HG03378 (cell line): Measurements from ENCODE around the gene FIBCD1.

Experiments
- ATAC-seq: cut with Tn5 transposase; IDR thresholded peaks from one replicate; pipeline ENCODE4 v1.9.1; 2021; ENCODE audit warnings: mild to moderate bottlenecking, moderate library complexity; ENCODE audit not compliant: unreplicated experiment

Gene FIBCD1

GRCh38 chr9:130923611-130924447 is 15.2 kb downstream of the FIBCD1 start:
- ATAC-seq = no peak

GRCh38 chr9:130922893-130923610 is 16.0 kb downstream of the FIBCD1 start:
- ATAC-seq = no peak

- no peak for ATAC-seq
These were observed 16.8 kb downstream of the FIBCD1 start for GRCh38 chr9:130921989-130922892.

GRCh38 chr9:130921300-130921988 is 17.6 kb downstream of the FIBCD1 start:
- no peak for ATAC-seq

GRCh38 chr9:130920762-130921299 is 18.2 kb downstream of the FIBCD1 start:
- no peak for ATAC-seq

- ATAC-seq = no peak
These were observed 18.8 kb downstream of the FIBCD1 start for GRCh38 chr9:130920233-130920632.

DNA sequence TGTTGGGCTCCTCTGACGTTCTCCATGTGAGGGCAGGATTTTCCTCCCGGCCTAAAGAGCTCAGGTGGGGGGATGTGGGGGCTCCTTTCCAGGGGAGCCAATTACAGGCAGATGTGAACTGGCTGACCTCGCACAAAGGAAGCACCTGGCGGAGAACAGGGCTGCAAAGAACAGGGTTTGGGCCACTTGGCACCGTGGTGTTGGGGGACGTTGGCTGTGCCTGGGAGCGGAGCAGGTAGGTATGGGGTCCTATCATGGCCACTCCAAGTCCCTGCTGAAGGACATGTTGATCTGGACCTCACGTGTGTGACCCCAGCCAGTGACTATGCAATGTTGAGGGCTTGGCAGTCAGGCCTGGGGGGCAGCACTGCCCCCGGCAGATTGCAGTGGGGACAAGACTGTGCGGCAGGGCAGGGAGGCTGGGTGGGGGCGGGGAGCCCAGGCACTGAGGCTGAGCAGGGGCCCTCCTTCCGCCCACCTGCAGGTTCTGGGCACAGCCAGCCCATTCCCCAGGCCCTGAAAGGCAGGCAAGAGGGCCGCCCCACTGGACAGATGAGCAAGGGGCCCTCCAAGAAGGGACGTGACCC is 19.4 kb downstream of the FIBCD1 start:
- no peak for ATAC-seq

DNA sequence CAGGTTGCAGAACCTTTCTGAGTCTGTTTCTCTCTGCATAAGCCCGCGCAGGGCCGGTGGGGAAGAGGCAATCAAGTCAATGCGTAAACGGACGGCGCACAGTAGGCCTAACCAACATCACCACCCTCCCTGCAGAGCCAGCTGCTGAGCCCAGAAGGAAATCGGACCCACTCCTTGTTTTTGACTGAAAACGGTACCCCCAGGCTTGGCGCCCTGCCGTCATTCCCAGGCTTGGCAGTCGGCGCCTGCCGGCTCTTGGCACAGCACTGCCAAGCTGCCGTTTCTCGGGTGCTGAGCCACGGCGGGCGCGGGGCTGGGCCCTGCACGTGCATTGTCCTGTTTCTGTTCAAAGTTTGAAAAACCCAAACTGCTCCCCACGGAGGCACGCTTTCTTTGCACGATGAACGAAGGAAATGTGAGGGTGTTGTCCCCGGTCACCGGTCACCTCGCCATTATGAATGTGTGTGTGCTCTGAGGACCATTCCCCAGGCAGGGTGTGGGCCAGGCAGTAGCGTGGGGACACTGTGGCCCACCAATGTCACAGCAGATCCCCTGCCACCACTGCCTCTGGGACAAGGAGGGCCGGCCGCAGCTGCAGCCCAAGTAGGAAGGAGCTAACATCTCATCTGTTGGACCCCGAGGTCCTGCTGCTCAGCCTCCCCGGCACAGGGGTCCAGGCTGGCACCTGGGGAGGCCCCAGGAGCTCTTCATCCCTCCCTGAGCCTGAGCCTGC is 20.1 kb downstream of the FIBCD1 start:
- ATAC-seq = no peak

- no peak for ATAC-seq
These were observed 20.8 kb downstream of the FIBCD1 start for GRCh38 chr9:130918101-130918825.

GRCh38 chr9:130917168-130917960 is 21.7 kb downstream of the FIBCD1 start:
- ATAC-seq = no peak

GRCh38 chr9:130915096-130915447 is 24.0 kb downstream of the FIBCD1 start:
- ATAC-seq = no peak

GRCh38 chr9:130914417-130915095 is 24.5 kb downstream of the FIBCD1 start:
- ATAC-seq = no peak

DNA sequence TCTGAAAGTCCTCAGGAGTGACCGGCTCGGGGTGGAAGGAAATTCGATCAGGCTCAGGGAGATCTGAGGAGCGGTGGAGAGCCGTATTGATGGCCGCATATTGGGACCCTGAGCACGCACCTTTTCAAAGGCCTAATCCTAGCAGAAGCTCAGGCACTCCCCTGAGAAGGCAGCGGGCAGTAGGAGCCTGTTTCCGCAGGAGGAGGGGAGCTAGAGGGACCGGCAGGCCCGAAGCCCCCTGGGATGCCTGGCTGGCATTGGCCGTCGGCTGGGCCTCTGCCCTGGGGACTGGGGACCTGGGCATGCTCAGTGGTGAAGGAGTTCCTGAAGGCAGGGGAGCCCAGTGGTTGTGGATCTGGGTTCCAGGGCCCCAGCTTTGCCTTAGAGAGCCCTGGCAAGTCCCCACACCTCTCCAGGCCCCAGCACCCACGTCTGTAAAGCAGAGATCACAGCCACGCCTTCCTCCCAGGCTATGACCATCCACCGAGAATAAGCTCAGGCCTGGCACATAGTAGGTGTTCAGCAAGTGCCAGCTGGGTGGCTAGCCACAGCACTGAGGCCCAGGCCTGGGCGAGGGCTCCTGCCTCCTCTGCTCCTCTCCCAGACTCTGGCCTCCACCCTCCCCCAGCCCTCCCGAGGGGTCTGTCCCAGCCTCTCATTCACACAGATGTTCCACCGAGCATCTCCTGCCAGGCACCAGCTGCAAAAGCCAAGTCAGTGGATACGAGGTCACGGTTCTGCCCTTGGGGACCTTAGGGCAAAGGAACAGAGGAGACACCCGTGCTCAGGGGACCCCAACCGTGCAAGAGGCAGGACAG is 25.2 kb downstream of the FIBCD1 start:
- ATAC-seq = no peak

DNA sequence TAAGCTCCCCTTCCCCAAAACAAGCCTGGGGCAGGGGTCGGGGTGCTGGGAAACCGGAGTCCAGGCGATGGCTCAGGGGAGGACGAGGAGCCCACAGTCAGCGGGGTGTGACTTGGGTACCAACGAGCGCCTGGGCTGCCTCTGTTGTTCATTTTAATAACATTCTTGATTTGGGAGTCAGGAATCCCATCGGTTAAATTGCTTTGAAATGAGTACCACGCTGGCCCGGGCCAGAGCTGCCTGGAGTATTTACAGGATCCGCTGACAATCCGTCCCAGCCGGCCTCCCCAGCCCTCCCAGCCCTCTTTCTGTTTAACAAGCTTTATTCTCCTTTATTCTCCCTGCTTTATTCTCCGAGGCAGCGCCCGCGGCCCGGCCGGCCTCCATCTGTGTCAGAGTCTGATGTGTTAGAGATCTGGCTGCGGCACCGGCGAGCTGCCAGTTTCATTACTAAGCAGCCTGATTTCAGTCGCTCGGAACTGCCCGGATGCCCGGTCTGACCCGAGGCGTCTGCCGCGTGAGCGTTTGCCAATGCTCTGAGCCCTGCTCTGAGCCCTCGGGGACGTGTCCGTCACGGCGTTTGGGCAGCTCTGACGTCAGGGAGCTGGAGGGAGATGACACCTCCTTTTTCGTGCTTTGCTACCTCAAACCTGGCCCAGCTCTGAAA is 26.0 kb downstream of the FIBCD1 start:
- no peak for ATAC-seq

GRCh38 chr9:130911254-130912049 is 27.6 kb downstream of the FIBCD1 start:
- no peak for ATAC-seq
